Neural progenitor cell (in vitro differentiated cells): Measurements from ENCODE around the gene DGLUCY. TPM values are rescaled to one million over a fixed set of nuclear protein-coding genes. Genes with fewer than 3 reads are reported as not detected.

Experiments used
- DNase-seq: peaks from one replicate; pipeline ENCODE4 v3.0.0-alpha.2; 2016; ENCODE audit warnings: low spot score
- H2AFZ ChIP-seq: fragments of 200-600 bp; sonication (generic); replicated peaks from 2 replicates; pipeline ENCODE4 v1.6.1; 2016; ENCODE audit warnings: antibody characterized with exemption
- H3F3A ChIP-seq: fragments of 200-600 bp; sonication (generic); 2 replicates; pipeline ENCODE4 v1.6.1; 2016; ENCODE audit warnings: antibody characterized with exemption, low read depth
- H3K27ac ChIP-seq: fragments of 200-600 bp; sonication (generic); 2 replicates; pipeline ENCODE4 v1.5.1; 2016; ENCODE audit warnings: mild to moderate bottlenecking
- H3K27me3 ChIP-seq: fragments of 200-600 bp; sonication (generic); 2 replicates; pipeline ENCODE4 v1.6.1; 2016; ENCODE audit warnings: mild to moderate bottlenecking, moderate library complexity
- H3K36me3 ChIP-seq: fragments of 200-600 bp; sonication (generic); 2 replicates; pipeline ENCODE4 v1.5.1; 2016
- H3K4me1 ChIP-seq: fragments of 200-600 bp; sonication (generic); 2 replicates; pipeline ENCODE4 v1.6.1; 2016; ENCODE audit warnings: mixed run types
- H3K4me2 ChIP-seq: fragments of 200-600 bp; sonication (generic); 2 replicates; pipeline ENCODE4 v1.6.1; 2016
- H3K4me3 ChIP-seq: fragments of 200-600 bp; sonication (generic); 2 replicates; pipeline ENCODE4 v1.5.1; 2016
- H3K79me2 ChIP-seq: fragments of 200-600 bp; sonication (generic); 2 replicates; pipeline ENCODE4 v1.6.1; 2016; ENCODE audit warnings: low read depth
- H3K9ac ChIP-seq: fragments of 200-600 bp; sonication (generic); 2 replicates; pipeline ENCODE4 v1.6.1; 2016
- H3K9me3 ChIP-seq: fragments of 200-600 bp; sonication (generic); 2 replicates; pipeline ENCODE4 v1.5.1; 2016; ENCODE audit warnings: low read depth
- H4K20me1 ChIP-seq: fragments of 200-600 bp; sonication (generic); 2 replicates; pipeline ENCODE4 v1.6.1; 2016; ENCODE audit warnings: low read depth
- H3K27ac Mint-ChIP-seq: 3 replicates; pipeline ENCODE4 v1.8.0; 2021; ENCODE audit warnings: mixed read lengths
- H3K27me3 Mint-ChIP-seq: 2 replicates; pipeline ENCODE4 v1.8.0; 2022; ENCODE audit warnings: low read depth, mild to moderate bottlenecking, inconsistent platforms, moderate library complexity, mixed read lengths; ENCODE audit not compliant: insufficient read depth
- H3K36me3 Mint-ChIP-seq: 3 replicates; pipeline ENCODE4 v1.8.0; 2021; ENCODE audit warnings: mixed read lengths
- H3K4me1 Mint-ChIP-seq: 3 replicates; pipeline ENCODE4 v1.8.0; 2021; ENCODE audit warnings: mixed read lengths
- H3K4me3 Mint-ChIP-seq: 3 replicates; pipeline ENCODE4 v1.8.0; 2021; ENCODE audit warnings: mild to moderate bottlenecking, moderate library complexity, mixed read lengths
- H3K9me3 Mint-ChIP-seq: 3 replicates; pipeline ENCODE4 v1.8.0; 2020; ENCODE audit warnings: mixed read lengths
- EZH2 ChIP-seq: fragments of 200-600 bp; sonication (generic); IDR thresholded peaks from 2 replicates; pipeline ENCODE4 v1.6.1; 2017; ENCODE audit warnings: antibody characterized with exemption, mild to moderate bottlenecking, moderate library complexity
- EZH2phosphoT487 ChIP-seq: fragments of 200-600 bp; sonication (generic); IDR thresholded peaks from 2 replicates; pipeline ENCODE4 v1.6.1; 2017; ENCODE audit warnings: antibody characterized with exemption
- total RNA-seq: library from RNA; depleted of rRNA; stranded (reverse); fragments of >200 nt; gene quantifications from 2 replicates; pipeline ENCODE4 v1.2.3, GENCODE V29; 2015; ENCODE audit warnings: low replicate concordance
- TF ChIP-seq, protein P1 (sequence below): fragments of 200-600 bp; sonication (generic); IDR thresholded peaks from 2 replicates; pipeline ENCODE4 v1.5.1; 2017; ENCODE audit warnings: antibody characterized with exemption, mild to moderate bottlenecking

DGLUCY gene
- total RNA-seq, 1 donor from 2014 or later, result 17.0 TPM

DNA sequence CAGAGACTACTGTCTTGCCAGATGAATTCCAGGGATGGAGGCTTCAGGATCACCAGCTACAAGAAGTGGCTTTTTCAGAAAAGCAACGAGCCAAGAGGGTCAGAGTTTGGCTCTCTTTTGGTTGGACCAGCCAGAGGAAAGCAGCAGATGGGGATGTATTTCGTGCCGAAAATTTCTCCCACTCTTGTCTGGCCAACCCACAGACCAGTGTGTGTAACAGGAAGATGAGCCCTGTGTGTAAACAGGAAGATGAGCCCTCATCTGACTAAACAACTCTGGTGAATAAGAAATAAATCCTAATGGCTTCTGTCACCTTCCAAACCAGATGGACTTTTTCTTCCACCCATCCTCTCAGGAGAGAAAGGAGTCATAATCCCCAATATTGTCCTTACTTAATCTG lies 117.6 kb downstream of the DGLUCY start:
- no peak overlapping the region for H3K4me3 ChIP-seq
- peaks cover 14% of the 10 kb centered on the region for H3K36me3 Mint-ChIP-seq
- H3K4me1 Mint-ChIP-seq, result peaks cover 4% of the 10 kb centered on the region
- no peaks in the 10 kb centered on the region for H3K79me2 ChIP-seq
- H3K27ac ChIP-seq, result no peak overlapping the region
- H3K27ac Mint-ChIP-seq, result no peak overlapping the region
- no peak overlapping the region for H2AFZ ChIP-seq
- peaks cover 16% of the 10 kb centered on the region for H3K9me3 Mint-ChIP-seq
- H3K4me3 Mint-ChIP-seq, result no peak overlapping the region
- no peaks in the 10 kb centered on the region for H3K36me3 ChIP-seq
- no peaks in the 10 kb centered on the region for H3K27me3 ChIP-seq
- peaks cover 2% of the 10 kb centered on the region for H3K27me3 Mint-ChIP-seq
- no peaks in the 10 kb centered on the region for H3F3A ChIP-seq
- no peak for DNase-seq
- H4K20me1 ChIP-seq, result no peaks in the 10 kb centered on the region
- no peaks in the 10 kb centered on the region for H3K4me1 ChIP-seq
- TF ChIP-seq, protein P1, sequence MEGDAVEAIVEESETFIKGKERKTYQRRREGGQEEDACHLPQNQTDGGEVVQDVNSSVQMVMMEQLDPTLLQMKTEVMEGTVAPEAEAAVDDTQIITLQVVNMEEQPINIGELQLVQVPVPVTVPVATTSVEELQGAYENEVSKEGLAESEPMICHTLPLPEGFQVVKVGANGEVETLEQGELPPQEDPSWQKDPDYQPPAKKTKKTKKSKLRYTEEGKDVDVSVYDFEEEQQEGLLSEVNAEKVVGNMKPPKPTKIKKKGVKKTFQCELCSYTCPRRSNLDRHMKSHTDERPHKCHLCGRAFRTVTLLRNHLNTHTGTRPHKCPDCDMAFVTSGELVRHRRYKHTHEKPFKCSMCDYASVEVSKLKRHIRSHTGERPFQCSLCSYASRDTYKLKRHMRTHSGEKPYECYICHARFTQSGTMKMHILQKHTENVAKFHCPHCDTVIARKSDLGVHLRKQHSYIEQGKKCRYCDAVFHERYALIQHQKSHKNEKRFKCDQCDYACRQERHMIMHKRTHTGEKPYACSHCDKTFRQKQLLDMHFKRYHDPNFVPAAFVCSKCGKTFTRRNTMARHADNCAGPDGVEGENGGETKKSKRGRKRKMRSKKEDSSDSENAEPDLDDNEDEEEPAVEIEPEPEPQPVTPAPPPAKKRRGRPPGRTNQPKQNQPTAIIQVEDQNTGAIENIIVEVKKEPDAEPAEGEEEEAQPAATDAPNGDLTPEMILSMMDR, result no peak
- no peak for TF ChIP-seq EZH2
- no peak for TF ChIP-seq EZH2phosphoT487
- no peaks in the 10 kb centered on the region for H3K9me3 ChIP-seq
- no peak overlapping the region for H3K9ac ChIP-seq
- H3K4me2 ChIP-seq, result no peak overlapping the region

DNA sequence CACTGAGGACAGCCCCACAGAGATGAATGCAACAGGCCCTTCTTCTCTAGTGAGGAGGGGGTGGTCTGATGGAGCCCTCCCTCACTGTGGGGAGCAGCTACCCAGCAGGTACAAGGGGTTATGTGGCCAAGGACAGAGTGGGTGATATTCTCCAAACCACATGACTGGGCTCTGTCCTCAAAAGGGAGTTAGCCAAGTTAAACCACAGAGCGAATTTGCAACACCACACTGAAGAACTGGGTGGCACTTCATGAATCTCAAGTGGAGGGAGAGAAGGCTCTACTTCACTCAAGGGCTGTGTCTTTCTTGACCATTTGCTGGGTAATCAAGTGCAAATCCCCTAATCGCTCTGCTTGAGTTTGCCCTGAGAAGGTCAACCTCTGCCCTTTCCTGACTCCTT lies 118.2 kb downstream of the DGLUCY start:
- Histone ChIP-seq H3K9ac (no peak overlapping the region), H3K9me3 (no peaks in the 10 kb centered on the region), H3K36me3 (no peaks in the 10 kb centered on the region), H3K4me3 (no peak overlapping the region), H3F3A (no peaks in the 10 kb centered on the region), H4K20me1 (no peaks in the 10 kb centered on the region), H3K27ac (no peak overlapping the region), H3K4me2 (no peak overlapping the region), H3K27me3 (no peaks in the 10 kb centered on the region), H3K79me2 (no peaks in the 10 kb centered on the region), H2AFZ (no peak overlapping the region), H3K4me1 (no peaks in the 10 kb centered on the region)
- H3K9me3 Mint-ChIP-seq, result peaks cover 16% of the 10 kb centered on the region
- no peak overlapping the region for H3K27ac Mint-ChIP-seq
- H3K4me3 Mint-ChIP-seq, result no peak overlapping the region
- peaks cover 14% of the 10 kb centered on the region for H3K36me3 Mint-ChIP-seq
- no peak for DNase-seq
- no peak for TF ChIP-seq EZH2
- no peak for TF ChIP-seq EZH2phosphoT487
- TF ChIP-seq, protein P1, result no peak
- peaks cover 4% of the 10 kb centered on the region for H3K4me1 Mint-ChIP-seq
- H3K27me3 Mint-ChIP-seq, result peaks cover 2% of the 10 kb centered on the region

DNA sequence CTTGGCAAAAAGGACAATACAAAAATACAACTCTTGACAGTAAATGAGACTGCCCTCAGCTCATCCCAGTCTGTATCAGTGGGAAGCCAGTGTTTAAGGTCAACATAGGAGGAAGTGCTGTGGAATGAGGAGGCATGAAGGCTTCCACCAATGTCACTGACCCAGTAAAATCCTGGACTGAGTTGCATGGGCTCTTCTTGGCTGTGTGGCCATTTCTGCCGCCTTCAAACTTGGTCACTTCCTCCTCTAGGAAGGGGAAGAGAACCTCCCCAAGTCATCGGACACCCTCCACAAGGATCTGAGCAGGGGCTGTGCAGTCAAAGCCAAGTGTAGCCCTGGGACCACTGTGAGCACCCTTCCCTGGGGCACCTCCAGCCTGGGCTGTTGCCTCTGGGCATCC lies 118.7 kb downstream of the DGLUCY start:
- Histone ChIP-seq H3K79me2 (no peaks in the 10 kb centered on the region), H3K4me3 (no peak overlapping the region), H3K4me1 (no peaks in the 10 kb centered on the region), H3K9me3 (no peaks in the 10 kb centered on the region), H3K27me3 (no peaks in the 10 kb centered on the region), H2AFZ (no peak overlapping the region), H3K27ac (no peak overlapping the region), H3F3A (no peaks in the 10 kb centered on the region), H4K20me1 (no peaks in the 10 kb centered on the region), H3K4me2 (no peak overlapping the region), H3K36me3 (no peaks in the 10 kb centered on the region), H3K9ac (no peak overlapping the region)
- H3K27me3 Mint-ChIP-seq, result peaks cover 2% of the 10 kb centered on the region
- peaks cover 14% of the 10 kb centered on the region for H3K36me3 Mint-ChIP-seq
- TF ChIP-seq, protein P1, result no peak
- TF ChIP-seq EZH2 (no peak), EZH2phosphoT487 (no peak)
- H3K27ac Mint-ChIP-seq, result no peak overlapping the region
- no peak overlapping the region for H3K4me3 Mint-ChIP-seq
- H3K9me3 Mint-ChIP-seq, result peaks cover 16% of the 10 kb centered on the region
- no peak for DNase-seq
- peaks cover 4% of the 10 kb centered on the region for H3K4me1 Mint-ChIP-seq
